Caco-2 (cell line): ENCODE data around the gene TULP1. TPM values are rescaled to one million over a fixed set of nuclear protein-coding genes. Genes with fewer than 3 reads are reported as not detected.

Source experiments
- BruUV-seq: library from RNA; stranded (reverse); fragments of 400-500 nt; replicated peaks from 2 replicates; lab custom pipeline; 2021; lab: Mats Ljungman, UMichigan
- CTCF ChIA-PET: fragments of 300-600 bp; sonication (Branson Sonifier 250); formaldehyde crosslinking; loops from one replicate; lab custom pipeline; 2022; ENCODE audit warnings: antibody characterized with exemption; lab: Charles Lee
- POLR2A ChIA-PET: fragments of 300-600 bp; sonication (Branson Sonifier 250); formaldehyde crosslinking; loops from one replicate; lab custom pipeline; 2022; ENCODE audit warnings: antibody characterized with exemption; lab: Charles Lee
- DNase-seq, 2 experiments: peaks; one replicate each; pipeline versions ENCODE4 v3.0.0 to v3.0.0-alpha.2; 2020 to 2022
- H3K27me3 ChIP-seq: replicated peaks from 2 replicates; pipeline ENCODE4 v1.6.0; 2011; ENCODE audit warnings: low read length; ENCODE audit not compliant: control insufficient read depth, insufficient read depth
- H3K36me3 ChIP-seq: 2 replicates; pipeline ENCODE4 v1.5.1; 2011; ENCODE audit warnings: low read length; ENCODE audit not compliant: control insufficient read depth, insufficient read depth
- H3K4me1 ChIP-seq: fragments of 250-450 bp; sonication (Bioruptor Pico); 2 replicates; pipeline ENCODE4 v1.5.1; 2020; ENCODE audit warnings: mild to moderate bottlenecking
- H3K4me3 ChIP-seq: 2 replicates; pipeline ENCODE4 v1.5.1; 2011; ENCODE audit warnings: low read depth, mild to moderate bottlenecking, control low read depth, low read length
- H3K9me3 ChIP-seq: fragments of 250-450 bp; sonication (Bioruptor Pico); 2 replicates; pipeline ENCODE4 v1.5.1; 2020; ENCODE audit warnings: mild to moderate bottlenecking, moderate library complexity
- H3K27ac Mint-ChIP-seq: one replicate; pipeline ENCODE4 v1.8.0; 2022; ENCODE audit warnings: mixed read lengths; ENCODE audit not compliant: unreplicated experiment
- H3K27me3 Mint-ChIP-seq: one replicate; pipeline ENCODE4 v1.8.0; 2022; ENCODE audit warnings: mixed read lengths; ENCODE audit not compliant: insufficient read depth, unreplicated experiment
- H3K36me3 Mint-ChIP-seq: one replicate; pipeline ENCODE4 v1.8.0; 2022; ENCODE audit warnings: mild to moderate bottlenecking, mixed read lengths; ENCODE audit not compliant: insufficient read depth, unreplicated experiment
- H3K4me1 Mint-ChIP-seq: one replicate; pipeline ENCODE4 v1.8.0; 2022; ENCODE audit warnings: low read depth, mixed read lengths; ENCODE audit not compliant: unreplicated experiment
- H3K4me3 Mint-ChIP-seq: one replicate; pipeline ENCODE4 v1.8.0; 2022; ENCODE audit warnings: mild to moderate bottlenecking, moderate library complexity, mixed read lengths; ENCODE audit not compliant: unreplicated experiment
- H3K9me3 Mint-ChIP-seq: one replicate; pipeline ENCODE4 v1.8.0; 2022; ENCODE audit warnings: mixed read lengths; ENCODE audit not compliant: unreplicated experiment
- intact Hi-C: fragments of 100-400 bp; cut with micrococcal nuclease; formaldehyde crosslinking; loops from one replicate; pipeline ENCODE4 v1.10.0; 2022; ENCODE audit not compliant: unreplicated experiment
- total RNA-seq: library from RNA; stranded (reverse); gene quantifications from 2 replicates; pipeline ENCODE4 v1.2.3, GENCODE V29; 2022
- TF ChIP-seq, protein P1 (sequence below), 2 experiments: fragments of 200-600 bp in 1 of 2; IDR thresholded peaks; 1 replicate in 1 of 2; 2 replicates in 1 of 2; pipeline versions ENCODE4 v1.5.1 to v1.8.0; 2011 to 2022; ENCODE audit warnings: antibody characterized with exemption in 1 of 2, control low read depth in 1 of 2, inconsistent platforms in 1 of 2, low read depth in 1 of 2, low read length in 1 of 2, mild to moderate bottlenecking in 1 of 2, moderate library complexity in 1 of 2; ENCODE audit not compliant: insufficient read depth in 1 of 2, severe bottlenecking in 1 of 2, unreplicated experiment in 1 of 2

TULP1 gene
- total RNA-seq, 1 experiment from 2014 or later, result not detected

DNA sequence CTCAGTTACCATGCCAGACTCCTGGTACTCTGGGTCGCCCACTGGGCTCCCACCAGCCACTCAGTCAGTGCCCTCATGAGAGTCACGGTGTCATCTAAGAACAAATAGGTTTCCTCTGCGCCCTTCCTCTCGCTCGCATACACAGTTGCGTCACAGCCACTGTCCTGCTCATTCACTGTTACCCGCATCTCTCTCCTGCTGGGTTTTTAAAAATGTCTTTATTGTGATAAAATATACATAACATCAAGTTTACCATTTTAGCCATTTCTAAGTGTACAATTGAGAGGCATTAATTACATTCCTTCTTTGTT, 19.8 kb downstream of the TULP1 start:
- intact Hi-C loops, result no loop called here
- no peak for DNase-seq
- peak overlapping the region; percentile 50 for H3K27ac Mint-ChIP-seq
- H3K36me3 Mint-ChIP-seq, result peaks cover 9% of the 10 kb centered on the region
- H3K4me1 ChIP-seq, result peaks cover 74% of the 10 kb centered on the region
- no peaks in the 10 kb centered on the region for H3K36me3 ChIP-seq
- no peaks in the 10 kb centered on the region for H3K27me3 ChIP-seq
- no peak overlapping the region for H3K4me3 ChIP-seq
- TF ChIP-seq, protein P1, sequence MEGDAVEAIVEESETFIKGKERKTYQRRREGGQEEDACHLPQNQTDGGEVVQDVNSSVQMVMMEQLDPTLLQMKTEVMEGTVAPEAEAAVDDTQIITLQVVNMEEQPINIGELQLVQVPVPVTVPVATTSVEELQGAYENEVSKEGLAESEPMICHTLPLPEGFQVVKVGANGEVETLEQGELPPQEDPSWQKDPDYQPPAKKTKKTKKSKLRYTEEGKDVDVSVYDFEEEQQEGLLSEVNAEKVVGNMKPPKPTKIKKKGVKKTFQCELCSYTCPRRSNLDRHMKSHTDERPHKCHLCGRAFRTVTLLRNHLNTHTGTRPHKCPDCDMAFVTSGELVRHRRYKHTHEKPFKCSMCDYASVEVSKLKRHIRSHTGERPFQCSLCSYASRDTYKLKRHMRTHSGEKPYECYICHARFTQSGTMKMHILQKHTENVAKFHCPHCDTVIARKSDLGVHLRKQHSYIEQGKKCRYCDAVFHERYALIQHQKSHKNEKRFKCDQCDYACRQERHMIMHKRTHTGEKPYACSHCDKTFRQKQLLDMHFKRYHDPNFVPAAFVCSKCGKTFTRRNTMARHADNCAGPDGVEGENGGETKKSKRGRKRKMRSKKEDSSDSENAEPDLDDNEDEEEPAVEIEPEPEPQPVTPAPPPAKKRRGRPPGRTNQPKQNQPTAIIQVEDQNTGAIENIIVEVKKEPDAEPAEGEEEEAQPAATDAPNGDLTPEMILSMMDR (IDR thresholded peaks at IDR 0.05; ENCODE audit: insufficient read depth in 1 of 2, low read depth in 1 of 2, low read length in 1 of 2, severe bottlenecking in 1 of 2, unreplicated experiment in 1 of 2), result no peak
- ChIA-PET CTCF (no interaction called here), POLR2A (no interaction called here)
- H3K9me3 ChIP-seq, result no peaks in the 10 kb centered on the region
- BruUV-seq, result no TSS peak
- peaks cover 43% of the 10 kb centered on the region for H3K4me1 Mint-ChIP-seq
- no peaks in the 10 kb centered on the region for H3K27me3 Mint-ChIP-seq
- H3K9me3 Mint-ChIP-seq, result no peaks in the 10 kb centered on the region
- peak overlapping the region; percentile 20 for H3K4me3 Mint-ChIP-seq

DNA sequence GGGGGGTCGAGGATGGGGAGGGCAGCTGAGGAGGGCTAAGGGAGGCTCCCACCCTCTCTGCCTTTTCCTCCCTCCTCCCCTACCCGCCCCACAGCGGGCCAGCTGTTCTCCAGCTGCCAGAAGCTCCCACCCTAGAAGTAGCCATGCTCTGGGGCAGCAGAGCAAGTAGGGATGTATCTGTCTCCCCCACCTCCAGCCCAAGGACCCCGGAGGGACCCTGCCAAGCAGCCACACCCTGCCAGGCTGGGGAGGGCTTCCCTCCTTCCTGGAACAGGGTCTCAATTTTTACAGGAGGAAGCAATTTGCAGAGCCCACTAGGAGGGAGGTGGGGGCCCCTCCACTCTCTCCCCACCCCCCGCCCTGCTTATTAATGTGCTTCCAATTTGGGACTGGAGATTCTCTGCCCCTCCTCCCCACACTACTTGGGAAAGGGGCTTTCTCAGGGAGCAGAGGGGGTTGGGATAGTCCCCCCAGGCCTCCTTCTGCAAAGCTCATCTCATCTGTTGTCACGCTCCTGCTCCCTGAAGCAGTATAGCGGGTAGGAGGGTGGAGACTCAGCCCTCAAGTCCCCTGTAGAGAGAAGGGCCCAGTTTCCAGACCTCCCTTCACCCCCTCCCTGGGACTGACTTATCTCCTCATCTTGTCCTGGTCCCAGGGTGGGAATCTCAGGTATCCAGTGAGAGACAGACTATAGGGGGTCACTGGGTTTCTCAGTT, 20.3 kb downstream of the TULP1 start:
- peaks cover 80% of the 10 kb centered on the region for H3K4me1 ChIP-seq
- TF ChIP-seq, protein P1 (IDR thresholded peaks at IDR 0.05; ENCODE audit: insufficient read depth in 1 of 2, low read depth in 1 of 2, low read length in 1 of 2, severe bottlenecking in 1 of 2, unreplicated experiment in 1 of 2), result no peak
- no peaks in the 10 kb centered on the region for H3K27me3 ChIP-seq
- H3K9me3 ChIP-seq, result no peaks in the 10 kb centered on the region
- ChIA-PET CTCF (no interaction called here), POLR2A (no interaction called here)
- Mint-ChIP-seq H3K27me3 (no peaks in the 10 kb centered on the region), H3K9me3 (no peaks in the 10 kb centered on the region), H3K27ac (peak overlapping the region; percentile 50), H3K36me3 (peaks cover 10% of the 10 kb centered on the region), H3K4me1 (peaks cover 48% of the 10 kb centered on the region), H3K4me3 (peak overlapping the region; percentile 58)
- no peak overlapping the region for H3K4me3 ChIP-seq
- DNase-seq, result no peak
- intact Hi-C loops, result no loop called here
- H3K36me3 ChIP-seq, result no peaks in the 10 kb centered on the region
- BruUV-seq, result no TSS peak

DNA sequence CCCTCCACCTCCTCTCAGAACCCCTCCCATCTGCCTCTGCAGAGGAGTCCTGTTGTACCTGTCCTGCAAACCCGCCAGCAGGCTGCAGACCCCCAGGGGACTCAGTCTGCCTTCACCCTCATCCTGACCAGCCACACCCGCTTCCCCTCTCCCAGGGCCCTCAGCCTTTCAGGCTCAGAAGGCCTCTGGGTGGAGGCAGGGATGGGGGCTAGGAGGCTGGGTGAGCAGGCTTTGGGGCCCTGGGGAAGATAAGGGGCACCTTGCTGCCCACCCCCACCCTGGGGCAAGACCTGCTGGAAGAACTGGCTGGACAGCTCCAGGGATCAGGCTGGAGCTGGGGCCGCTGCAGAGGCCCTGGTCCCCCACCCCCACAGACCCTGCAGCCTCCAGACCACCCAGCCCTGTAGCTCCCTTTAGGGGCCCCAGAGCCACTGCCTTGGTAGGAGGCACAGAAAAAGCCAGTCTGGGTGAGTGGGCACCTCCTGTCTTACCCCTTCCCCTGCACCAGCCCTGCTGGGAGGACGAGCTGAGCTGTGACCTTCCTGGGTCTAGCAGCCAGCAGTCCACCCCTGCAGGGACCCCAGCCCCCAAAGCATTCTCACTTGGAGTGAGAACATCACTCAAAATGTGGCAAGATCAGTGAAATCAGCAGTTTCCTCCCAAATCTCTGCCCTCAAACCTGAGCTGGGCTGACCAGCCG, 21.0 kb downstream of the TULP1 start:
- ChIA-PET POLR2A (interaction anchor here (0.6 kb wide), 1 partner anchor 1654 kb away, joined by 3 read pairs; no protein-coding TSS in a partner anchor), CTCF (interaction anchor here (0.6 kb wide), 1 partner anchor 32 kb away, joined by 4 read pairs; no protein-coding TSS in a partner anchor)
- Mint-ChIP-seq H3K4me1 (peaks cover 52% of the 10 kb centered on the region), H3K36me3 (peaks cover 14% of the 10 kb centered on the region), H3K27ac (peak overlapping the region; percentile 81), H3K9me3 (no peaks in the 10 kb centered on the region), H3K4me3 (peak overlapping the region; percentile 58), H3K27me3 (no peaks in the 10 kb centered on the region)
- Histone ChIP-seq H3K4me3 (no peak overlapping the region), H3K4me1 (peaks cover 87% of the 10 kb centered on the region), H3K27me3 (no peaks in the 10 kb centered on the region), H3K9me3 (no peaks in the 10 kb centered on the region), H3K36me3 (no peaks in the 10 kb centered on the region)
- DNase-seq, result peak; percentile 74 to 75
- BruUV-seq, result no TSS peak
- TF ChIP-seq, protein P1 (IDR thresholded peaks at IDR 0.05; ENCODE audit: insufficient read depth in 1 of 2, low read depth in 1 of 2, low read length in 1 of 2, severe bottlenecking in 1 of 2, unreplicated experiment in 1 of 2), result no peak
- intact Hi-C loops, result no loop called here
